Measurements from ENCODE around the gene EXT2. TPM values are rescaled to one million over a fixed set of nuclear protein-coding genes. Genes with fewer than 3 reads are reported as not detected.

The EXT2 gene
- total and polyA plus RNA-seq, 2 experiments from 2014 or later = 44.1 to 53.1 TPM

DNA sequence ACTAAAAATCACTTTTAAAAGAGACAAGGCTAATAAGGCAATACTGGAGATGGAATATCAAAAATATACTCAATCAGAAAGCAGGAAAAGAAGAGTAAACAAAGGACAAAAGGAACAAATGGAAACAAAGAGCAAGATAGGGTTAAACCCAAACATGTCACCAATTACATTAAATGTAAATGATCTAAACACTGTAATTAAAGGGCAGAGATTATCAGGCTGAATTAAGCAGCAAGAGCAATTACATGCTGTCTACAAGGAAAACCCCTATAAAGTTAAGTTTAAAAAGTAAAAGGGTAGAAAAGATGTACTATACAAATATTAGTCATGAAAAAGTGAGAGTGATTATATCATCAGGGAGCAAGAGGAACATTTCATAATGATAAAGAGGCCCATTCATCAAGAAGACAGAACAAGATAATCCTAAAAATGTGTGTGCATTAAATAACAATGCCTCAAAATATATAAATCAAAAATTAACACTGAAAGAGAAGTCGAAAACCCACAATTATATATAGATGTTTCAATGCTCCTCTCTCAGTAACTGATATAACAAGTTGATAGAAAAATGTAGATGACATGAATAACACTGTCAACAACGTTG lies 157.6 kb downstream of the EXT2 start:
- Histone ChIP-seq H3K27me3 (no peaks in the 10 kb centered on the region), H3K9me3 (ENCODE audit: low read depth) (no peaks in the 10 kb centered on the region), H3K27ac (no peak overlapping the region), H3K4me3 (no peak overlapping the region), H3K4me1 (ENCODE audit: low read depth) (no peaks in the 10 kb centered on the region), H3K36me3 (no peaks in the 10 kb centered on the region)
- no peak for DNase-seq (ENCODE audit: low read depth in 1 of 2, low spot score in 1 of 2)
- TF ChIP-seq, protein P1, sequence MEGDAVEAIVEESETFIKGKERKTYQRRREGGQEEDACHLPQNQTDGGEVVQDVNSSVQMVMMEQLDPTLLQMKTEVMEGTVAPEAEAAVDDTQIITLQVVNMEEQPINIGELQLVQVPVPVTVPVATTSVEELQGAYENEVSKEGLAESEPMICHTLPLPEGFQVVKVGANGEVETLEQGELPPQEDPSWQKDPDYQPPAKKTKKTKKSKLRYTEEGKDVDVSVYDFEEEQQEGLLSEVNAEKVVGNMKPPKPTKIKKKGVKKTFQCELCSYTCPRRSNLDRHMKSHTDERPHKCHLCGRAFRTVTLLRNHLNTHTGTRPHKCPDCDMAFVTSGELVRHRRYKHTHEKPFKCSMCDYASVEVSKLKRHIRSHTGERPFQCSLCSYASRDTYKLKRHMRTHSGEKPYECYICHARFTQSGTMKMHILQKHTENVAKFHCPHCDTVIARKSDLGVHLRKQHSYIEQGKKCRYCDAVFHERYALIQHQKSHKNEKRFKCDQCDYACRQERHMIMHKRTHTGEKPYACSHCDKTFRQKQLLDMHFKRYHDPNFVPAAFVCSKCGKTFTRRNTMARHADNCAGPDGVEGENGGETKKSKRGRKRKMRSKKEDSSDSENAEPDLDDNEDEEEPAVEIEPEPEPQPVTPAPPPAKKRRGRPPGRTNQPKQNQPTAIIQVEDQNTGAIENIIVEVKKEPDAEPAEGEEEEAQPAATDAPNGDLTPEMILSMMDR (IDR thresholded peaks at IDR 0.05; ENCODE audit: low read depth, low read length) = no peak

GRCh38 chr11:44255406-44256071 lies 160.1 kb downstream of the EXT2 start:
- Histone ChIP-seq H3K27me3 (no peaks in the 10 kb centered on the region), H3K36me3 (no peaks in the 10 kb centered on the region), H3K27ac (no peak overlapping the region), H3K4me3 (no peak overlapping the region), H3K4me1 (ENCODE audit: low read depth) (peaks cover 3% of the 10 kb centered on the region), H3K9me3 (ENCODE audit: low read depth) (no peaks in the 10 kb centered on the region)
- DNase-seq (ENCODE audit: low read depth in 1 of 2, low spot score in 1 of 2) = no peak
- TF ChIP-seq, protein P1 (IDR thresholded peaks at IDR 0.05; ENCODE audit: low read depth, low read length) = no peak

DNA sequence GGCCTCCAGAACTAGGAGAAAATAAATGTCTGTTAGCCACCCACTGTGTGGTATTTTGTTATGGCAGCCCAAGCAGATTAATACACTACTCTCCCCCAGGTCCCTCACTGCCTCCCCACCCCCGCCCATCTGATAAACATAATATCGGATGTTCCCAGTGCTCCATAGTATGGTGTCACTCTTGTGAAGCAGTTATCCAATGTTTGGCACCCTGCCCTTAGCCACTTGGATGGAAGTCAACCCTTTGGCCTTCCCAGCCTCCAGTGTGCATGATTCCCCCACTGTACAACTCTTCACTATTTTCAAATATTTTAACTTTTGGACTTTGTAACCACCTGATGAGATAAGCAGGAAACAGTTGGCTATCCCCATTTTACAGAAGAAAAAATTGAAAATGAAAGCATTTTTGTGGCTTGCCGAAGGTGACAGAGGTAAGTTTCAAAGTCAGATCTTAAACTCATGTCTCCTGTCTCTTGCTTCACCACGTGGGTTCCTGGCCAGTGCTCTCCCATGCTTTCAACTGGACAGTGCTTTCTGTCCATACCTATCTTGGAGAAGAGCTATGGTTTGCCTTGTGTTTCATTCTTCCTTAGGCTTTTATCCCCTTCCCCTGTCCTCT lies 161.3 kb downstream of the EXT2 start:
- H3K27ac ChIP-seq = no peak overlapping the region
- H3K9me3 ChIP-seq (ENCODE audit: low read depth) = no peaks in the 10 kb centered on the region
- H3K27me3 ChIP-seq = no peaks in the 10 kb centered on the region
- peak in 1 of 2 donors; percentile 73 for DNase-seq (ENCODE audit: low read depth in 1 of 2, low spot score in 1 of 2)
- peaks cover 3% of the 10 kb centered on the region for H3K4me1 ChIP-seq (ENCODE audit: low read depth)
- no peaks in the 10 kb centered on the region for H3K36me3 ChIP-seq
- H3K4me3 ChIP-seq = no peak overlapping the region
- TF ChIP-seq, protein P1 (IDR thresholded peaks at IDR 0.05; ENCODE audit: low read depth, low read length) = no peak

DNA sequence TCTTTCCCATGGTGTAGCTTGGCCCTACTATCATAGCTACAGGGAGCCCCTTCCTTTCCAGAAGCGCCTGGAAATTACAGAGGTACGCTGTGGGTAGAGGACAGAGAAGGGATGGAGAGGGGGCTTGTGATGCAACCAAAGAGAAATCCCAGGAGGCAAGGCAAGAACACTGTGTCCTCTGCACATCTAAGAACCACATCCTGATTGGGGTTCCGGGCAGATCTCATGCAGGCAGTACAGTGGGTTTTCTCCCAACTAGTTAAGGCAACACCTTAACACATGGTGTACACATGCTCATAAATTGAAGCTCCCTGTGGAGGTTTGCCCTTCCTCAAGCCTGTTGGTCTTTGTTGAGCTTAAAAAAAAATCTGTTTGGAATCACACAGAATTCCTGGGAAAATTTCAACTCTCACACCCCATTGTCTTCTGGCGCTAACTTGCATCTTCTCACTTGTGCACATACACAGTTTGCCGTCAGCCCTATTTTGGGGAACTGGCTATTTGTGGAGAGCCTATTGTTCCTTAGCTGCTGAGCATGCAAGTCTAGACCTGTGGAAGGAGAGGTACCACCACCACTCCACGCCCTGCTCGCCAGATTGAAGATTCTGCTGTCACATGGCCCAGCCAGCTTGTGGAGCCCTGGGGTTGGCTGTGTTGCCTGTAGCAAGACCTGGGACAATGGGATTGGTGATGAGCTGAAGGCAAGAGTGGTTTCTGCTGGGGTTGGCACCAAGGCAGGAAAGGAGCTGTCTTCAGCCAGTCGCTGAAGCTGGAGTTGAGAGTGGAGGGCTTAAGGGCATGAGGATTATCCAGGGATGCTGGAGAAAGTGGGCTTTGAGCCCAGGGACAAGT lies 162.1 kb downstream of the EXT2 start:
- Histone ChIP-seq H3K4me3 (no peak overlapping the region), H3K9me3 (ENCODE audit: low read depth) (no peaks in the 10 kb centered on the region), H3K27me3 (no peaks in the 10 kb centered on the region), H3K36me3 (no peaks in the 10 kb centered on the region), H3K27ac (no peak overlapping the region), H3K4me1 (ENCODE audit: low read depth) (peaks cover 3% of the 10 kb centered on the region)
- TF ChIP-seq, protein P1 (IDR thresholded peaks at IDR 0.05; ENCODE audit: low read depth, low read length) = no peak
- peak in 1 of 2 donors; percentile 37 for DNase-seq (ENCODE audit: low read depth in 1 of 2, low spot score in 1 of 2)

GRCh38 chr11:44258190-44258489 lies 162.7 kb downstream of the EXT2 start:
- peak in 1 of 2 donors; percentile 20 for DNase-seq (ENCODE audit: low read depth in 1 of 2, low spot score in 1 of 2)
- Histone ChIP-seq H3K4me1 (ENCODE audit: low read depth) (peaks cover 3% of the 10 kb centered on the region), H3K27me3 (no peaks in the 10 kb centered on the region), H3K9me3 (ENCODE audit: low read depth) (no peaks in the 10 kb centered on the region), H3K27ac (no peak overlapping the region), H3K36me3 (no peaks in the 10 kb centered on the region), H3K4me3 (no peak overlapping the region)
- TF ChIP-seq, protein P1 (IDR thresholded peaks at IDR 0.05; ENCODE audit: low read depth, low read length) = no peak

Measured in cardiac muscle cell (in vitro differentiated cells and primary cell).